Activated CD4-positive, alpha-beta T cell treated with anti-CD3 and anti-CD28 coated beads for 24 hours (primary cell): ENCODE results near the gene GCA.

ENCODE experiments used
- DNase-seq, 2 donors: peaks; one replicate each; pipeline ENCODE4 v3.0.0-alpha.2; 2020; ENCODE audit warnings: low read depth in 2 of 2

The GCA gene

GRCh38 chr2:162327806-162328205 lies 16.1 kb upstream of the GCA start:
- no peak for DNase-seq

- DNase-seq: no peak
These were observed 15.3 kb upstream of the GCA start for GRCh38 chr2:162328424-162329157.

GRCh38 chr2:162330881-162331280 lies 13.1 kb upstream of the GCA start:
- no peak for DNase-seq

- DNase-seq: no peak
These were observed 10.0 kb upstream of the GCA start for GRCh38 chr2:162333968-162334367.

- DNase-seq: no peak
These were observed 6.1 kb upstream of the GCA start for GRCh38 chr2:162337868-162338267.

GRCh38 chr2:162340822-162341221 lies 3.1 kb upstream of the GCA start:
- DNase-seq: no peak

- DNase-seq: no peak
These were observed 1.6 kb upstream of the GCA start for GRCh38 chr2:162342321-162342720.

GRCh38 chr2:162342841-162343240 lies 1.1 kb upstream of the GCA start:
- DNase-seq: no peak

GRCh38 chr2:162343492-162343823 lies 474 bp upstream of the GCA start:
- no peak for DNase-seq

GRCh38 chr2:162344617-162344950 lies 652 bp downstream of the GCA start:
- no peak for DNase-seq

GRCh38 chr2:162365392-162365791 lies 21.5 kb downstream of the GCA start:
- DNase-seq: no peak

GRCh38 chr2:162368494-162368893 lies 24.6 kb downstream of the GCA start:
- no peak for DNase-seq

- no peak for DNase-seq
These were observed 25.6 kb downstream of the GCA start for GRCh38 chr2:162369551-162369950.

GRCh38 chr2:162370931-162371330 lies 27.0 kb downstream of the GCA start:
- DNase-seq: no peak

- no peak for DNase-seq
These were observed 28.9 kb downstream of the GCA start for GRCh38 chr2:162372818-162373217.

GRCh38 chr2:162379719-162380580 lies 36.0 kb downstream of the GCA start:
- no peak for DNase-seq

GRCh38 chr2:162381851-162382250 lies 37.9 kb downstream of the GCA start:
- DNase-seq: no peak

- no peak for DNase-seq
These were observed 38.3 kb downstream of the GCA start for GRCh38 chr2:162382278-162382677.

- no peak for DNase-seq
These were observed 41.6 kb downstream of the GCA start for GRCh38 chr2:162385536-162385935.

GRCh38 chr2:162390801-162391200 lies 46.9 kb downstream of the GCA start:
- DNase-seq: no peak

GRCh38 chr2:162400336-162400735 lies 56.4 kb downstream of the GCA start:
- DNase-seq: no peak

- DNase-seq: no peak
These were observed 57.9 kb downstream of the GCA start for GRCh38 chr2:162401871-162402270.

- DNase-seq: no peak
These were observed 60.0 kb downstream of the GCA start for GRCh38 chr2:162403884-162404283.
